IMR-90 (cell line): Measurements from ENCODE around the gene SCN11A. TPM values are rescaled to one million over a fixed set of nuclear protein-coding genes. Genes with fewer than 3 reads are reported as not detected.

ENCODE experiments used
- ATAC-seq: fragments of 200-7000 bp; cut with Tn5 transposase; 2 replicates; pipeline ENCODE4 v1.9.1; 2020; ENCODE audit warnings: low read depth, mild to moderate bottlenecking, moderate library complexity
- BruUV-seq: library from RNA; stranded (reverse); fragments of 400-500 nt; replicated peaks from 2 replicates; lab custom pipeline; 2021; lab: Mats Ljungman, UMichigan
- CTCF ChIA-PET: fragments of 300-600 bp; formaldehyde crosslinking; extraction: SDS; loops from one replicate; lab custom pipeline; 2021; ENCODE audit warnings: antibody characterized with exemption; lab: Yijun Ruan, JAX
- POLR2A ChIA-PET: fragments of 300-600 bp; sonication (Branson Sonifier 250); formaldehyde crosslinking; loops from one replicate; lab custom pipeline; 2022; ENCODE audit warnings: antibody characterized with exemption; ENCODE audit not compliant: unreplicated experiment; lab: Charles Lee
- DNase-seq: peaks from one replicate; pipeline ENCODE4 v3.0.0; 2013
- H2AFZ ChIP-seq: replicated peaks from 2 replicates; pipeline ENCODE3; 2013; ENCODE audit warnings: low read length, mild to moderate bottlenecking; ENCODE audit not compliant: poor library complexity
- H2AK5ac ChIP-seq: 2 replicates; pipeline ENCODE4 v1.6.1; 2013; ENCODE audit warnings: low read depth, low read length, inconsistent platforms
- H2AK9ac ChIP-seq: replicated peaks from 2 replicates; pipeline ENCODE3; 2013; ENCODE audit warnings: mild to moderate bottlenecking, low read depth, low read length, moderate library complexity; ENCODE audit not compliant: poor library complexity
- H2BK120ac ChIP-seq: 2 replicates; pipeline ENCODE4 v1.6.1; 2013; ENCODE audit warnings: low read depth, low read length, inconsistent platforms
- H2BK15ac ChIP-seq: 3 replicates; pipeline ENCODE4 v1.6.1; 2013; ENCODE audit warnings: low read depth, low read length, inconsistent platforms
- H2BK20ac ChIP-seq: 2 replicates; pipeline ENCODE4 v1.6.1; 2013; ENCODE audit warnings: low read depth, mild to moderate bottlenecking, inconsistent platforms, low read length, moderate library complexity
- H2BK5ac ChIP-seq: 2 replicates; pipeline ENCODE4 v1.6.1; 2013; ENCODE audit warnings: mild to moderate bottlenecking, low read depth, low read length, inconsistent platforms; ENCODE audit not compliant: poor library complexity, severe bottlenecking
- H3K14ac ChIP-seq: replicated peaks from 2 replicates; pipeline ENCODE4 v1.6.1; 2013; ENCODE audit warnings: low read depth, low read length, inconsistent platforms
- H3K18ac ChIP-seq: 2 replicates; pipeline ENCODE4 v1.6.1; 2013; ENCODE audit warnings: low read depth, low read length, control low read depth
- H3K23ac ChIP-seq: 2 replicates; pipeline ENCODE4 v1.6.1; 2013; ENCODE audit warnings: low read depth, low read length, inconsistent platforms
- H3K27ac ChIP-seq: 2 replicates; pipeline ENCODE4 v1.5.1; 2013; ENCODE audit warnings: mild to moderate bottlenecking, control low read depth, low read length; ENCODE audit not compliant: insufficient read depth
- H3K27me3 ChIP-seq: 2 replicates; pipeline ENCODE4 v1.6.1; 2013; ENCODE audit warnings: low read length; ENCODE audit not compliant: control insufficient read depth, insufficient read depth
- H3K36me3 ChIP-seq: 2 replicates; pipeline ENCODE4 v1.6.1; 2013; ENCODE audit warnings: low read length, mixed read lengths; ENCODE audit not compliant: control insufficient read depth, insufficient read depth
- H3K4ac ChIP-seq: 2 replicates; pipeline ENCODE4 v1.6.1; 2013; ENCODE audit warnings: low read depth, low read length, inconsistent platforms
- H3K4me1 ChIP-seq: 2 replicates; pipeline ENCODE4 v1.6.1; 2013; ENCODE audit warnings: low read length, mixed read lengths; ENCODE audit not compliant: control insufficient read depth, insufficient read depth
- H3K4me2 ChIP-seq: 2 replicates; pipeline ENCODE4 v1.6.1; 2013; ENCODE audit warnings: low read depth, mild to moderate bottlenecking, control low read depth, low read length, moderate library complexity
- H3K4me3 ChIP-seq: 2 replicates; pipeline ENCODE4 v1.5.1; 2013; ENCODE audit warnings: low read depth, mild to moderate bottlenecking, control low read depth, low read length, moderate library complexity; ENCODE audit not compliant: insufficient read depth
- H3K56ac ChIP-seq: 2 replicates; pipeline ENCODE4 v1.6.1; 2013; ENCODE audit warnings: low read length, inconsistent platforms; ENCODE audit not compliant: insufficient read depth; ENCODE audit errors: extremely low read depth
- H3K79me1 ChIP-seq, 2 experiments: 2 replicates each; pipeline ENCODE4 v1.6.1; 2013; ENCODE audit warnings: low read length in 2 of 2, inconsistent platforms in 1 of 2, low read depth in 1 of 2
- H3K9ac ChIP-seq: 2 replicates; pipeline ENCODE4 v1.6.1; 2013; ENCODE audit warnings: low read depth, low read length, control low read depth
- H3K9me1 ChIP-seq: 2 replicates; pipeline ENCODE4 v1.6.1; 2013; ENCODE audit warnings: low read length, inconsistent platforms; ENCODE audit not compliant: insufficient read depth
- H3K9me3 ChIP-seq: 2 replicates; pipeline ENCODE4 v1.6.1; 2013; ENCODE audit warnings: low read length; ENCODE audit not compliant: control insufficient read depth, insufficient read depth
- H4K20me1 ChIP-seq: 2 replicates; pipeline ENCODE4 v1.6.1; 2013; ENCODE audit warnings: low read length, inconsistent platforms; ENCODE audit not compliant: insufficient read depth
- H4K5ac ChIP-seq: 2 replicates; pipeline ENCODE4 v1.6.1; 2013; ENCODE audit warnings: mild to moderate bottlenecking, low read depth, low read length, control low read depth
- H4K8ac ChIP-seq, 2 experiments: 2 replicates each; pipeline ENCODE4 v1.6.1; 2013; ENCODE audit warnings: low read depth in 2 of 2, low read length in 2 of 2, control low read depth in 1 of 2, inconsistent platforms in 1 of 2
- H4K91ac ChIP-seq: 2 replicates; pipeline ENCODE4 v1.6.1; 2013; ENCODE audit warnings: low read depth, low read length, inconsistent platforms; ENCODE audit not compliant: insufficient read depth
- RCOR1 ChIP-seq: IDR thresholded peaks from 2 replicates; pipeline ENCODE4 v1.6.1; 2012; ENCODE audit warnings: mild to moderate bottlenecking, low read length, improper control_type of control experiment; ENCODE audit not compliant: insufficient replicate concordance
- WGBS, 2 experiments: methylation state at CpG; one replicate each; pipeline versions ENCODE4 v1.1.5 to v1.1.7; 2013; ENCODE audit warnings: missing lambda C conversion rate in 2 of 2; ENCODE audit not compliant: insufficient read length in 1 of 2; ENCODE audit errors: extremely low coverage in 2 of 2; 5-methylcytosine and 5-hydroxymethylcytosine counted together
- dilution Hi-C: fragments of 300-500 bp; cut with HindIII; formaldehyde crosslinking; loops from one replicate; pipeline ENCODE4 v1.14.3; 2018; ENCODE audit warnings: low sequenced_read_pairs; ENCODE audit not compliant: unreplicated experiment
- in situ Hi-C: fragments of 300-500 bp; cut with MboI; formaldehyde crosslinking; loops from 3 replicates; pipeline ENCODE4 v1.14.3; 2019; ENCODE audit warnings: low sequenced_read_pairs, inconsistent platforms, mixed read lengths
- intact Hi-C: fragments of 100-400 bp; cut with micrococcal nuclease; formaldehyde crosslinking; loops from 2 replicates; pipeline ENCODE4 v1.10.0; 2022
- polyA plus RNA-seq, 3 experiments: library from polyadenylated mRNA; depleted of rRNA; stranded (reverse); fragments of >200 nt; gene quantifications; 2 replicates each; pipeline ENCODE4 v1.2.3, GENCODE V29; 2012; ENCODE audit warnings: low replicate concordance in 1 of 3
- total RNA-seq: library from RNA; depleted of rRNA; stranded (reverse); fragments of >200 nt; gene quantifications from 2 replicates; pipeline ENCODE4 v1.2.3, GENCODE V29; 2012

SCN11A gene
- total and polyA plus RNA-seq, 2 of the 4 experiments (the other 2 are of a cell fraction) = under 0.01 to 0.02 TPM

GRCh38 chr3:39086144-39086543 lies 34.4 kb upstream of the SCN11A start:
- no peak for ATAC-seq
- Histone ChIP-seq H2BK120ac (no peak overlapping the region), H2BK20ac (no peak overlapping the region), H3K4me1 (no peaks in the 10 kb centered on the region), H3K36me3 (peaks cover 29% of the 10 kb centered on the region), H4K20me1 (no peaks in the 10 kb centered on the region), H2AK5ac (no peak overlapping the region), H3K27ac (no peak overlapping the region), H3K18ac (no peak overlapping the region), H2BK5ac (no peak overlapping the region), H3K4me2 (no peak overlapping the region), H4K91ac (no peak overlapping the region), H4K8ac (no peak overlapping the region), H3K9me1 (no peaks in the 10 kb centered on the region), H3K14ac (no peak overlapping the region), H3K4ac (no peak overlapping the region), H3K27me3 (no peaks in the 10 kb centered on the region), H2AK9ac (no peak overlapping the region), H3K56ac (no peak overlapping the region), H3K9ac (no peak overlapping the region), H4K5ac (no peak overlapping the region), H2AFZ (no peak overlapping the region), H3K9me3 (no peaks in the 10 kb centered on the region), H3K23ac (no peak overlapping the region), H2BK15ac (no peak overlapping the region), H3K79me1 (no peaks in the 10 kb centered on the region), H3K4me3 (no peak overlapping the region)
- ChIA-PET POLR2A (no interaction called here), CTCF (interaction anchor here (0.7 kb wide), 1 partner anchor 20 kb away, joined by 3 read pairs; no protein-coding TSS in a partner anchor)
- in situ Hi-C loops = no loop called here
- BruUV-seq = no TSS peak
- no peak for DNase-seq
- no peak for TF ChIP-seq RCOR1
- dilution Hi-C loops = no loop called here
- no CpG with 5 or more reads among the region's 4 CpGs for WGBS, 2 experiments
- intact Hi-C loops = no loop called here
